Left cardiac atrium (tissue), 4 donors: ENCODE data around the gene VKORC1. TPM values are rescaled to one million over a fixed set of nuclear protein-coding genes. Genes with fewer than 3 reads are reported as not detected.

Experiments
- ATAC-seq, 2 donors: fragments of 200-7000 bp; cut with Tn5 transposase; one replicate each; pipeline ENCODE4 v1.9.1; 2020; ENCODE audit warnings: mild to moderate bottlenecking in 2 of 2, moderate library complexity in 2 of 2
- DNase-seq: peaks from one replicate; pipeline ENCODE4 v3.0.0-alpha.2; 2020
- intact Hi-C, 2 donors: fragments of 100-400 bp; cut with DNase I; formaldehyde crosslinking; loops; one replicate each; pipeline versions ENCODE4 v1.14.1 to v1.15.1; 2022 to 2023
- total RNA-seq, 2 donors: library from RNA; stranded (reverse); fragmentation: NEBNext Ultra II Directional; extraction: Animal tissue kit (Norgen Biotek cat#: 25700); gene quantifications; one replicate each; pipeline ENCODE4 v1.2.1, GENCODE V29; 2021
- donor health status: DM: no; HTN: yes; CAD: no.
- donor health status: DM: no; HTN: yes; CAD: no; lungs with severe emphysema.
- donor health status: DM: yes; HTN: yes; CAD: no.
- donor health status: Dilated cardiomyopathy.

Gene VKORC1
- total RNA-seq, 2 donors from 2014 or later: 47.1 to 53.2 TPM

- intact Hi-C loops: no loop called here
- DNase-seq (no peak), ATAC-seq (no peak)
Measured at GRCh38 chr16:31042866-31043265, 51.7 kb downstream of the VKORC1 start.

Other genes starting within 250 kb of the VKORC1 start
- gene BCL7C, start 200.7 kb downstream of the VKORC1 start, total RNA-seq: 10 to 100 TPM; 20.9 to 27.9 TPM
- gene CTF1, start 198.2 kb downstream of the VKORC1 start, total RNA-seq: 1 to 10 TPM; 6.8 to 7.3 TPM
- 10 to 100 TPM in 1 of 2 donors, 1 to 10 TPM in 1; 6.4 to 10.1 TPM for gene FBXL19, start 171.2 kb downstream of the VKORC1 start, total RNA-seq
- 10 to 100 TPM in 1 of 2 donors, 1 to 10 TPM in 1; 8.8 to 14.2 TPM for gene ORAI3, start 145.7 kb downstream of the VKORC1 start, total RNA-seq
- 10 to 100 TPM in 1 of 2 donors, 1 to 10 TPM in 1; 9.2 to 10.9 TPM for gene SETD1A, start 137.0 kb downstream of the VKORC1 start, total RNA-seq
- 1 to 10 TPM; 9.8 to 10.0 TPM for gene HSD3B7, start 109.6 kb downstream of the VKORC1 start, total RNA-seq
- 1 to 10 TPM; 1.1 to 1.2 TPM for gene STX1B, start 84.2 kb downstream of the VKORC1 start, total RNA-seq
- 10 to 100 TPM; 45.8 to 53.4 TPM for gene STX4, start 61.2 kb downstream of the VKORC1 start, total RNA-seq
- gene ZNF668, start 20.6 kb downstream of the VKORC1 start, total RNA-seq: 1 to 10 TPM; 5.5 to 6.6 TPM
- 1 to 10 TPM; 7.6 to 8.2 TPM for gene ZNF646, start 20.4 kb downstream of the VKORC1 start, total RNA-seq
- gene PRSS53, start 5.9 kb downstream of the VKORC1 start, total RNA-seq: 1 to 10 TPM in 1 of 2 donors, under 1 TPM in 1; 0.71 to 1.1 TPM
- 10 to 100 TPM; 43.4 to 46.4 TPM for gene BCKDK, start 13.6 kb upstream of the VKORC1 start, total RNA-seq
- 10 to 100 TPM; 57.3 to 74.1 TPM for gene KAT8, start 22.9 kb upstream of the VKORC1 start, total RNA-seq
- under 1 TPM in 1 of 2 donors, not detected in 1; 0.21 TPM for gene PRSS8, start 40.9 kb upstream of the VKORC1 start, total RNA-seq
- gene PRSS36, start 55.3 kb upstream of the VKORC1 start, total RNA-seq: 1 to 10 TPM; 3.0 to 4.2 TPM
- 100 to 1,000 TPM in 1 of 2 donors, 10 to 100 TPM in 1; 99.5 to 192 TPM for gene FUS, start 85.3 kb upstream of the VKORC1 start, total RNA-seq
- gene PYCARD, start 108.0 kb upstream of the VKORC1 start, total RNA-seq: 10 to 100 TPM; 10.8 to 19.1 TPM
- under 1 TPM; 0.44 to 0.47 TPM for gene TRIM72, start 119.3 kb upstream of the VKORC1 start, total RNA-seq
- gene PYDC1, start 122.3 kb upstream of the VKORC1 start, total RNA-seq: not detected
- gene ITGAM, start 165.2 kb upstream of the VKORC1 start, total RNA-seq: 10 to 100 TPM in 1 of 2 donors, 1 to 10 TPM in 1; 7.4 to 22.1 TPM